SU-DHL-6 (cell line): ENCODE measurements around the gene LZTS2.

Source experiments
- H2AFZ ChIP-seq: fragments of 200-600 bp; sonication (generic); 2 replicates; pipeline ENCODE4 v1.6.1; 2014; ENCODE audit warnings: low read depth, mild to moderate bottlenecking, moderate library complexity, mixed read lengths, antibody characterized with exemption, low read length; ENCODE audit not compliant: severe bottlenecking
- H3F3A ChIP-seq: fragments of 200-600 bp; shearing (Covaris generic); 2 replicates; pipeline ENCODE4 v1.6.0; 2016; ENCODE audit warnings: antibody characterized with exemption, mild to moderate bottlenecking; ENCODE audit not compliant: insufficient read depth
- H3K27ac ChIP-seq: fragments of 200-600 bp; sonication (generic); 2 replicates; pipeline ENCODE4 v1.5.1; 2016; ENCODE audit warnings: low read depth, mild to moderate bottlenecking, low read length, moderate library complexity, mixed read lengths
- H3K27me3 ChIP-seq: fragments of 200-600 bp; sonication (generic), shearing (Covaris generic); 2 replicates; pipeline ENCODE4 v1.6.0; 2014; ENCODE audit warnings: mild to moderate bottlenecking, low read length
- H3K36me3 ChIP-seq: fragments of 200-600 bp; sonication (generic); 2 replicates; pipeline ENCODE4 v1.6.1; 2014; ENCODE audit warnings: mild to moderate bottlenecking, low read length, mixed read lengths
- H3K4me2 ChIP-seq: fragments of 300-600, 200-600 bp; shearing (Covaris generic), sonication (generic); 2 replicates; pipeline ENCODE4 v1.6.0; 2014; ENCODE audit warnings: low read length, low read depth, mild to moderate bottlenecking; ENCODE audit not compliant: poor library complexity, severe bottlenecking
- H3K4me3 ChIP-seq: fragments of 200-600 bp; sonication (generic); 2 replicates; pipeline ENCODE4 v1.5.1; 2014; ENCODE audit warnings: antibody characterized with exemption, low read length, mild to moderate bottlenecking, mixed read lengths; ENCODE audit not compliant: insufficient read depth, poor library complexity, severe bottlenecking
- H3K79me2 ChIP-seq: fragments of 200-600 bp; sonication (generic); 2 replicates; pipeline ENCODE4 v1.6.1; 2014; ENCODE audit warnings: mild to moderate bottlenecking, low read length, moderate library complexity; ENCODE audit not compliant: insufficient read depth
- H3K9ac ChIP-seq: fragments of 200-600 bp; sonication (generic); 2 replicates; pipeline ENCODE4 v1.7.0; 2014; ENCODE audit warnings: mild to moderate bottlenecking, low read length
- H3K9me2 ChIP-seq: fragments of 200-600 bp; sonication (generic); replicated peaks from 2 replicates; pipeline ENCODE4 v1.6.1; 2014; ENCODE audit warnings: low read length; ENCODE audit not compliant: insufficient read depth
- H3K9me3 ChIP-seq: fragments of 200-600 bp; sonication (generic); 2 replicates; pipeline ENCODE4 v1.6.1; 2014; ENCODE audit warnings: low read length, mixed read lengths; ENCODE audit not compliant: insufficient read depth
- H4K20me1 ChIP-seq: fragments of 200-600 bp; sonication (generic); 2 replicates; pipeline ENCODE4 v1.6.1; 2014; ENCODE audit warnings: low read depth, mild to moderate bottlenecking, antibody characterized with exemption, low read length, moderate library complexity, mixed read lengths
- CTCF ChIP-seq: fragments of 200-600 bp; sonication (generic); IDR thresholded peaks from one replicate; pipeline ENCODE4 v1.5.1; 2017; ENCODE audit warnings: antibody characterized with exemption, mild to moderate bottlenecking, low read length, moderate library complexity; ENCODE audit not compliant: insufficient read depth, poor library complexity, severe bottlenecking
- EZH2phosphoT487 ChIP-seq: fragments of 200-600 bp; sonication (generic), shearing (Covaris generic); conservative IDR thresholded peaks from 2 replicates; pipeline ENCODE4 v1.6.1; 2018; ENCODE audit warnings: mild to moderate bottlenecking, antibody characterized with exemption, low read length, moderate library complexity, mixed read lengths

Gene LZTS2

GRCh38 chr10:100984672-100985177, 14.9 kb upstream of the LZTS2 start:
- TF ChIP-seq CTCF (no peak), EZH2phosphoT487 (no peak)
- peaks cover 36% of the 10 kb centered on the region for H3K79me2 ChIP-seq
- H3K9me3 ChIP-seq, result no peaks in the 10 kb centered on the region
- no peaks in the 10 kb centered on the region for H4K20me1 ChIP-seq
- H3F3A ChIP-seq, result no peaks in the 10 kb centered on the region; the same call in 1 of the 2 replicates
- no peak overlapping the region for H3K4me2 ChIP-seq
- H2AFZ ChIP-seq, result no peak overlapping the region
- no peaks in the 10 kb centered on the region for H3K9me2 ChIP-seq
- no peak overlapping the region for H3K9ac ChIP-seq
- H3K27me3 ChIP-seq, result no peaks in the 10 kb centered on the region
- no peak overlapping the region for H3K4me3 ChIP-seq
- no peaks in the 10 kb centered on the region for H3K36me3 ChIP-seq
- H3K27ac ChIP-seq, result no peak overlapping the region

GRCh38 chr10:100985336-100985735, 14.3 kb upstream of the LZTS2 start:
- Histone ChIP-seq H3K36me3 (no peaks in the 10 kb centered on the region), H2AFZ (no peak overlapping the region), H3K4me2 (no peak overlapping the region), H3K27ac (no peak overlapping the region), H3K9ac (no peak overlapping the region), H3K79me2 (peaks cover 42% of the 10 kb centered on the region), H4K20me1 (no peaks in the 10 kb centered on the region), H3K9me3 (no peaks in the 10 kb centered on the region), H3K4me3 (no peak overlapping the region), H3F3A (no peaks in the 10 kb centered on the region; the same call in 1 of the 2 replicates), H3K9me2 (no peaks in the 10 kb centered on the region), H3K27me3 (no peaks in the 10 kb centered on the region)
- TF ChIP-seq EZH2phosphoT487 (no peak), CTCF (no peak)

GRCh38 chr10:100986623-100986951, 13.0 kb upstream of the LZTS2 start:
- H3K27ac ChIP-seq, result no peak overlapping the region
- H3K36me3 ChIP-seq, result no peaks in the 10 kb centered on the region
- TF ChIP-seq CTCF (no peak), EZH2phosphoT487 (no peak)
- peak overlapping the region; percentile 77 for H3K9ac ChIP-seq
- no peaks in the 10 kb centered on the region for H4K20me1 ChIP-seq
- no peaks in the 10 kb centered on the region for H3K9me2 ChIP-seq
- H3K27me3 ChIP-seq, result no peaks in the 10 kb centered on the region
- H3F3A ChIP-seq, result no peaks in the 10 kb centered on the region; the same call in 1 of the 2 replicates
- peak overlapping the region; percentile 99 for H3K4me3 ChIP-seq
- H2AFZ ChIP-seq, result peak overlapping the region; percentile 88
- H3K79me2 ChIP-seq, result peaks cover 44% of the 10 kb centered on the region
- H3K4me2 ChIP-seq, result peak overlapping the region; percentile 92
- H3K9me3 ChIP-seq, result no peaks in the 10 kb centered on the region
